HepG2 (cell line): ENCODE measurements around the gene TSHZ2. TPM values are rescaled to one million over a fixed set of nuclear protein-coding genes. Genes with fewer than 3 reads are reported as not detected.

ENCODE experiments used
- FOXA3 ChIP-seq: IDR thresholded peaks from 2 replicates; pipeline ENCODE4 v1.6.1; 2016; ENCODE audit warnings: missing genetic modification reagents, missing compliant biosample characterization
- GATAD1 ChIP-seq: IDR thresholded peaks from 2 replicates; pipeline ENCODE4 v1.6.1; 2016; ENCODE audit warnings: missing genetic modification reagents, missing compliant biosample characterization
- MXI1 ChIP-seq: IDR thresholded peaks from 3 replicates; pipeline ENCODE4 v1.6.1; 2012; ENCODE audit warnings: low read depth, low read length, inconsistent platforms, borderline replicate concordance
- PPARG ChIP-seq: conservative IDR thresholded peaks from 2 replicates; pipeline ENCODE4 v1.6.1; 2016; ENCODE audit warnings: missing biosample characterization, missing genetic modification reagents
- RARG ChIP-seq: sonication (generic); formaldehyde crosslinking; IDR thresholded peaks from 2 replicates; pipeline ENCODE4 v1.4.0; 2020; ENCODE audit warnings: low read depth, mild to moderate bottlenecking, missing genetic modification reagents
- RORA ChIP-seq: sonication (generic); formaldehyde crosslinking; IDR thresholded peaks from 2 replicates; pipeline ENCODE4 v1.5.0; 2020; ENCODE audit warnings: mild to moderate bottlenecking, missing genetic modification reagents, moderate library complexity
- SIX1 ChIP-seq: sonication (generic); formaldehyde crosslinking; IDR thresholded peaks from 2 replicates; pipeline ENCODE4 v1.4.0; 2020; ENCODE audit warnings: missing genetic modification reagents, borderline replicate concordance
- SMARCC2 ChIP-seq: fragments of 450-650 bp; IDR thresholded peaks from 2 replicates; pipeline ENCODE4 v1.6.1; 2017; ENCODE audit warnings: antibody characterized with exemption, mild to moderate bottlenecking
- SMC3 ChIP-seq: IDR thresholded peaks from 2 replicates; pipeline ENCODE4 v1.6.1; 2011; ENCODE audit warnings: low read length, improper control_type of control experiment
- STAG1 ChIP-seq: sonication (generic); formaldehyde crosslinking; IDR thresholded peaks from 2 replicates; pipeline ENCODE4 v1.4.0; 2020; ENCODE audit warnings: missing genetic modification reagents
- TBL1XR1 ChIP-seq: fragments of 150-350 bp; IDR thresholded peaks from 2 replicates; pipeline ENCODE4 v1.6.1; 2014; ENCODE audit warnings: borderline replicate concordance, low read length; ENCODE audit not compliant: partially characterized antibody
- TBX2 ChIP-seq: sonication (generic); formaldehyde crosslinking; IDR thresholded peaks from 2 replicates; pipeline ENCODE4 v1.5.0; 2020; ENCODE audit warnings: missing genetic modification reagents, mild to moderate bottlenecking, borderline replicate concordance
- ZFP37 ChIP-seq: sonication (generic); formaldehyde crosslinking; IDR thresholded peaks from 2 replicates; pipeline ENCODE4 v1.4.0; 2020; ENCODE audit warnings: missing genetic modification reagents, borderline replicate concordance
- ZNF225 ChIP-seq: sonication (generic); formaldehyde crosslinking; IDR thresholded peaks from 2 replicates; pipeline ENCODE4 v1.4.0; 2020; ENCODE audit warnings: mild to moderate bottlenecking, missing genetic modification reagents
- ZNF256 ChIP-seq: sonication (generic); formaldehyde crosslinking; conservative IDR thresholded peaks from 2 replicates; pipeline ENCODE4 v1.4.0; 2020; ENCODE audit warnings: missing genetic modification reagents
- ZNF44 ChIP-seq: sonication (generic); formaldehyde crosslinking; IDR thresholded peaks from 2 replicates; pipeline ENCODE4 v1.5.1; 2020; ENCODE audit warnings: mild to moderate bottlenecking, missing genetic modification reagents
- ZNF530 ChIP-seq: sonication (generic); formaldehyde crosslinking; IDR thresholded peaks from 2 replicates; pipeline ENCODE4 v1.5.0; 2020; ENCODE audit warnings: low read depth, mild to moderate bottlenecking, missing genetic modification reagents
- ZNF547 ChIP-seq: sonication (generic); formaldehyde crosslinking; IDR thresholded peaks from 2 replicates; pipeline ENCODE4 v1.5.1; 2020; ENCODE audit warnings: mild to moderate bottlenecking, missing genetic modification reagents
- ZNF737 ChIP-seq: sonication (generic); formaldehyde crosslinking; IDR thresholded peaks from 2 replicates; pipeline ENCODE4 v1.5.0; 2020; ENCODE audit warnings: missing genetic modification reagents, mild to moderate bottlenecking, borderline replicate concordance
- ZSCAN9 ChIP-seq: IDR thresholded peaks from 2 replicates; pipeline ENCODE4 v1.6.1; 2016; ENCODE audit warnings: borderline replicate concordance
- polyA plus RNA-seq, 8 experiments: library from polyadenylated mRNA; depleted of rRNA in 3 of 8; stranded (reverse) in 7 of 8; unstranded in 1 of 8; fragments of >200 nt; fragmentation: Illumina TruSeq in 4 of 8; extraction: Trizol in 4 of 8; gene quantifications; 2 replicates each; pipeline versions ENCODE4 v1.2.1 to v1.2.3, GENCODE V29; 2011 to 2016; ENCODE audit warnings: low read depth in 4 of 8, missing spikeins in 1 of 8, mixed read lengths in 1 of 8; ENCODE audit not compliant: insufficient read depth in 1 of 8
- total RNA-seq, 5 experiments: library from RNA; depleted of rRNA; stranded (reverse); fragments of >200 nt; fragmentation: Illumina TruSeq; extraction: Trizol; gene quantifications; 2 replicates each; pipeline ENCODE4 v1.2.3, GENCODE V29; 2016; ENCODE audit warnings: low read depth in 1 of 5
- TF ChIP-seq, protein P1 (sequence below): sonication (generic); formaldehyde crosslinking; IDR thresholded peaks from 2 replicates; pipeline ENCODE4 v1.5.1; 2020; ENCODE audit warnings: mild to moderate bottlenecking, missing genetic modification reagents
- TF ChIP-seq, protein P2 (sequence below): IDR thresholded peaks from 2 replicates; pipeline ENCODE4 v1.6.1; 2016; ENCODE audit warnings: missing genetic modification reagents, missing compliant biosample characterization
- TF ChIP-seq, protein P3 (sequence below): IDR thresholded peaks from 2 replicates; pipeline ENCODE4 v1.6.1; 2012; ENCODE audit warnings: inconsistent platforms
- TF ChIP-seq, protein P4 (sequence below): sonication (generic); formaldehyde crosslinking; IDR thresholded peaks from 2 replicates; pipeline ENCODE4 v1.4.0; 2020; ENCODE audit warnings: missing genetic modification reagents

Gene TSHZ2
- total and polyA plus RNA-seq, 2 of the 13 experiments (the other 11 are each of a cell fraction or from before 2014, with no cell fraction given), result 0.01 TPM; not detected in 1

DNA sequence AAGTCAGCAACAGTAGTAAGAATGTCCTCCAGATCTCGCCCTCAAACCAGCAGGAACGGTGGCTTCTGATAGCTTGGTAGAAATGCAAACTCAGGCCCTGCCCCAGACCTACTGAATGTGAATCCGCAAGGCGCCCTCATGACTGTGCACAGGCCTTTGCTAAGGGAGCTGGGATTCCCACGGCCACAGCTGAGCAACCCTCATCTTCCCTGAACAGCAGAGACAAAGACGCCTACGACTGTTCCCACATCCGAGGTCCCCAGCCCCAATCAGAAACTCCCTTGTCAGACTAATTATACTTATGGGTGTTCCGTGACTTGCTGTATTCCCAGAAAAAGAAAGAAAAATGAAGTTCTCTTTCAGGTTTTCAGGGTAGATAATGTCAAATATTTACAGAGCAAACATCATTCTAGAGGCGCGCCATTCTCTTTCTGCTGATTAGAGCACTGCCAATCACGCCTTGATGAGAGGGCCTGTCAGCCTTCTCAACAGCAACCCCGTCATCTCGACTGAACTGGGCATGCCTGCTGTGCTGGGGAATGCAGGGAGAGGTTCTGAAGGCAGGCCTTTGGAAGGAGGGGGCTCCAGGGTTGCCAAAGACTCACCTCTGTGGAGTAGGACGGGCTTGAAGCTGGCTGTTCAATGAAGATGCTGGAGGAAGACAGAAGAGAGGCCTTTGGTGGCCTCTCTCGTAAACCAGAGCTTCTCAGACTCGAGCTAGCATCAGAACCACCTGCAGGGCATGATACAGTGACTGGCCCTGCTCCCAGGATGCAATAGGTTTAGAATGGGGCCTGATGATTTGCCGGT lies 541.5 kb downstream of the TSHZ2 start (continued):
- TF ChIP-seq, protein P1, sequence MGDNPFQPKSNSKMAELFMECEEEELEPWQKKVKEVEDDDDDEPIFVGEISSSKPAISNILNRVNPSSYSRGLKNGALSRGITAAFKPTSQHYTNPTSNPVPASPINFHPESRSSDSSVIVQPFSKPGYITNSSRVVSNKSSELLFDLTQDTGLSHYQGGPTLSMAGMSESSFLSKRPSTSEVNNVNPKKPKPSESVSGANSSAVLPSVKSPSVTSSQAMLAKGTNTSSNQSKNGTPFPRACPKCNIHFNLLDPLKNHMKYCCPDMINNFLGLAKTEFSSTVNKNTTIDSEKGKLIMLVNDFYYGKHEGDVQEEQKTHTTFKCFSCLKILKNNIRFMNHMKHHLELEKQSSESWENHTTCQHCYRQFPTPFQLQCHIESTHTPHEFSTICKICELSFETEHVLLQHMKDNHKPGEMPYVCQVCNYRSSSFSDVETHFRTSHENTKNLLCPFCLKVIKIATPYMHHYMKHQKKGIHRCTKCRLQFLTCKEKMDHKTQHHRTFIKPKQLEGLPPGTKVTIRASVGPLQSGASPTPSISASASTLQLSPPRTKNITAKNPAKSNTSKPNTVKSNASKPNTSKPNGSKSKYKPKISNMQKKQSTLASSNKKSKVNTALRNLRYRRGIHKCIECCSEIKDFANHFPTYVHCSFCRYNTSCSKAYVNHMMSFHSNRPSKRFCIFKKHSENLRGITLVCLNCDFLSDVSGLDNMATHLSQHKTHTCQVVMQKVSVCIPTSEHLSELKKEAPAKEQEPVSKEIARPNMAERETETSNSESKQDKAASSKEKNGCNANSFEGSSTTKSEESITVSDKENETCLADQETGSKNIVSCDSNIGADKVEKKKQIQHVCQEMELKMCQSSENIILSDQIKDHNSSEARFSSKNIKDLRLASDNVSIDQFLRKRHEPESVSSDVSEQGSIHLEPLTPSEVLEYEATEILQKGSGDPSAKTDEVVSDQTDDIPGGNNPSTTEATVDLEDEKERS (CRISPR knock-in tag), result no peak
- TF ChIP-seq SMC3 (no peak), SIX1 (CRISPR knock-in tag) (no peak), TBL1XR1 (no peak), RARG (no peak), ZNF256 (CRISPR knock-in tag) (no peak), ZFP37 (no peak), ZNF225 (CRISPR knock-in tag) (0 out of 2 replicates have a peak, but pooled peaks have one; percentile 72), ZSCAN9 (CRISPR knock-in tag) (no peak), STAG1 (CRISPR knock-in tag) (no peak), TBX2 (CRISPR knock-in tag) (peak; percentile 79), FOXA3 (peak; percentile 85), GATAD1 (CRISPR knock-in tag) (no peak), RORA (CRISPR knock-in tag) (no peak), ZNF44 (CRISPR knock-in tag) (no peak), SMARCC2 (no peak), PPARG (CRISPR knock-in tag) (no peak), ZNF547 (0 out of 2 replicates have a peak, but pooled peaks have one; percentile 53), ZNF737 (CRISPR knock-in tag) (no peak), MXI1 (no peak), ZNF530 (CRISPR knock-in tag) (no peak)
- TF ChIP-seq, protein P2, sequence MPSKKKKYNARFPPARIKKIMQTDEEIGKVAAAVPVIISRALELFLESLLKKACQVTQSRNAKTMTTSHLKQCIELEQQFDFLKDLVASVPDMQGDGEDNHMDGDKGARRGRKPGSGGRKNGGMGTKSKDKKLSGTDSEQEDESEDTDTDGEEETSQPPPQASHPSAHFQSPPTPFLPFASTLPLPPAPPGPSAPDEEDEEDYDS (CRISPR knock-in tag), result no peak
- TF ChIP-seq, protein P3, sequence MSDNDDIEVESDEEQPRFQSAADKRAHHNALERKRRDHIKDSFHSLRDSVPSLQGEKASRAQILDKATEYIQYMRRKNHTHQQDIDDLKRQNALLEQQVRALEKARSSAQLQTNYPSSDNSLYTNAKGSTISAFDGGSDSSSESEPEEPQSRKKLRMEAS, result no peak
- TF ChIP-seq, protein P4, sequence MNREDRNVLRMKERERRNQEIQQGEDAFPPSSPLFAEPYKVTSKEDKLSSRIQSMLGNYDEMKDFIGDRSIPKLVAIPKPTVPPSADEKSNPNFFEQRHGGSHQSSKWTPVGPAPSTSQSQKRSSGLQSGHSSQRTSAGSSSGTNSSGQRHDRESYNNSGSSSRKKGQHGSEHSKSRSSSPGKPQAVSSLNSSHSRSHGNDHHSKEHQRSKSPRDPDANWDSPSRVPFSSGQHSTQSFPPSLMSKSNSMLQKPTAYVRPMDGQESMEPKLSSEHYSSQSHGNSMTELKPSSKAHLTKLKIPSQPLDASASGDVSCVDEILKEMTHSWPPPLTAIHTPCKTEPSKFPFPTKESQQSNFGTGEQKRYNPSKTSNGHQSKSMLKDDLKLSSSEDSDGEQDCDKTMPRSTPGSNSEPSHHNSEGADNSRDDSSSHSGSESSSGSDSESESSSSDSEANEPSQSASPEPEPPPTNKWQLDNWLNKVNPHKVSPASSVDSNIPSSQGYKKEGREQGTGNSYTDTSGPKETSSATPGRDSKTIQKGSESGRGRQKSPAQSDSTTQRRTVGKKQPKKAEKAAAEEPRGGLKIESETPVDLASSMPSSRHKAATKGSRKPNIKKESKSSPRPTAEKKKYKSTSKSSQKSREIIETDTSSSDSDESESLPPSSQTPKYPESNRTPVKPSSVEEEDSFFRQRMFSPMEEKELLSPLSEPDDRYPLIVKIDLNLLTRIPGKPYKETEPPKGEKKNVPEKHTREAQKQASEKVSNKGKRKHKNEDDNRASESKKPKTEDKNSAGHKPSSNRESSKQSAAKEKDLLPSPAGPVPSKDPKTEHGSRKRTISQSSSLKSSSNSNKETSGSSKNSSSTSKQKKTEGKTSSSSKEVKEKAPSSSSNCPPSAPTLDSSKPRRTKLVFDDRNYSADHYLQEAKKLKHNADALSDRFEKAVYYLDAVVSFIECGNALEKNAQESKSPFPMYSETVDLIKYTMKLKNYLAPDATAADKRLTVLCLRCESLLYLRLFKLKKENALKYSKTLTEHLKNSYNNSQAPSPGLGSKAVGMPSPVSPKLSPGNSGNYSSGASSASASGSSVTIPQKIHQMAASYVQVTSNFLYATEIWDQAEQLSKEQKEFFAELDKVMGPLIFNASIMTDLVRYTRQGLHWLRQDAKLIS (CRISPR knock-in tag), result no peak
